ENCODE results near the gene MRPL32. TPM values are rescaled to one million over a fixed set of nuclear protein-coding genes. Genes with fewer than 3 reads are reported as not detected.

MRPL32 gene
- total and polyA plus RNA-seq, 2 of the 13 experiments (the other 11 are each of a cell fraction or from before 2014, with no cell fraction given) = 39.0 to 81.2 TPM

GRCh38 chr7:42913591-42913990, 18.6 kb upstream of the MRPL32 start:
- H3K4me1 ChIP-seq (ENCODE audit: insufficient read depth, low read length) = peaks cover 34% of the 10 kb centered on the region
- ATAC-seq (no peak), DNase-seq (ENCODE audit: low spot score) (no peak), FAIRE-seq (no peak)
- intact Hi-C loops (cut with micrococcal nuclease; ENCODE audit: unreplicated experiment) (no loop called here), in situ Hi-C loops (cut with HindIII; ENCODE audit: extremely low pct_ligation_motif_present, low pct_unique_long_range_greater_than_20kb) (no loop called here)
- no peaks in the 10 kb centered on the region for H3K79me2 ChIP-seq (ENCODE audit: insufficient read depth, low read length)
- CTCF ChIA-PET (ENCODE audit: low intra/inter-chr PET ratio, low total read pairs) = no interaction called here
- no peak overlapping the region for H3K9ac ChIP-seq (ENCODE audit: insufficient read depth, low read depth, low read length)
- H3K4me3 ChIP-seq (replicated peaks in 1 of 3; ENCODE audit: insufficient read depth in 1 of 3, low read depth in 2 of 3, low read length in 3 of 3) = no peak overlapping the region
- no peak for TF ChIP-seq ZBTB33 (CRISPR knock-in tag; IDR thresholded peaks at IDR 0.05)
- H3K27me3 ChIP-seq (ENCODE audit: control insufficient read depth in 1 of 2, insufficient read depth in 2 of 2, low read length in 2 of 2) = no peaks in the 10 kb centered on the region; a peak in 1 of 5 replicates
- H4K20me1 ChIP-seq (ENCODE audit: insufficient read depth, low read length) = no peaks in the 10 kb centered on the region
- WGBS (ENCODE audit: low lambda C conversion rate) = 82% methylated on average over 2 of the region's 2 CpGs
- H3K4me2 ChIP-seq (ENCODE audit: low read depth, low read length) = no peak overlapping the region
- POLR2A ChIA-PET = interaction anchor here (1.7 kb wide), 1 partner anchor 18 kb away, joined by 4 read pairs; the partner anchor contains the start of genes MRPL32 and PSMA2
- BruUV-seq (replicated peaks) = no TSS peak
- no peaks in the 10 kb centered on the region for H3K9me3 ChIP-seq (ENCODE audit: low read length)
- H2AFZ ChIP-seq (ENCODE audit: low read length) = no peak overlapping the region
- H3K27ac ChIP-seq (ENCODE audit: extremely low read length, insufficient read depth, low read length) = no peak overlapping the region
- H3K36me3 ChIP-seq (replicated peaks in 1 of 2; ENCODE audit: control insufficient read depth in 1 of 2, insufficient read depth in 2 of 2, low read length in 2 of 2) = peaks cover 9 to 24% of the 10 kb centered on the region in 2 experiments; a peak in 4 of 5 replicates

GRCh38 chr7:42914009-42914408, 18.2 kb upstream of the MRPL32 start:
- no peaks in the 10 kb centered on the region for H4K20me1 ChIP-seq (ENCODE audit: insufficient read depth, low read length)
- BruUV-seq (replicated peaks) = no TSS peak
- ATAC-seq (no peak), FAIRE-seq (no peak), DNase-seq (ENCODE audit: low spot score) (no peak)
- TF ChIP-seq ZNF121 (CRISPR knock-in tag; IDR thresholded peaks at IDR 0.05) (0 out of 2 replicates have a peak, but pooled peaks have one; percentile 51), AHR (CRISPR knock-in tag; IDR thresholded peaks at IDR 0.05) (no peak)
- no peaks in the 10 kb centered on the region for H3K9me3 ChIP-seq (ENCODE audit: low read length)
- peaks cover 30% of the 10 kb centered on the region for H3K4me1 ChIP-seq (ENCODE audit: insufficient read depth, low read length)
- 77% methylated on average over 6 of the region's 6 CpGs for WGBS (ENCODE audit: low lambda C conversion rate)
- in situ Hi-C loops (cut with HindIII; ENCODE audit: extremely low pct_ligation_motif_present, low pct_unique_long_range_greater_than_20kb) = no loop called here
- H3K79me2 ChIP-seq (ENCODE audit: insufficient read depth, low read length) = no peaks in the 10 kb centered on the region
- H2AFZ ChIP-seq (ENCODE audit: low read length) = no peak overlapping the region
- H3K27ac ChIP-seq (ENCODE audit: extremely low read length, insufficient read depth, low read length) = no peak overlapping the region
- H3K4me2 ChIP-seq (ENCODE audit: low read depth, low read length) = no peak overlapping the region
- no peak overlapping the region for H3K4me3 ChIP-seq (replicated peaks in 1 of 3; ENCODE audit: insufficient read depth in 1 of 3, low read depth in 2 of 3, low read length in 3 of 3)
- H3K36me3 ChIP-seq (replicated peaks in 1 of 2; ENCODE audit: control insufficient read depth in 1 of 2, insufficient read depth in 2 of 2, low read length in 2 of 2) = peaks cover 10 to 26% of the 10 kb centered on the region in 2 experiments; a peak in 4 of 5 replicates
- intact Hi-C loops (cut with micrococcal nuclease; ENCODE audit: unreplicated experiment) = no loop called here
- no peak overlapping the region for H3K9ac ChIP-seq (ENCODE audit: insufficient read depth, low read depth, low read length)
- CTCF ChIA-PET (ENCODE audit: low intra/inter-chr PET ratio, low total read pairs) = no interaction called here
- POLR2A ChIA-PET = interaction anchor here (1.7 kb wide), 1 partner anchor 18 kb away, joined by 4 read pairs; the partner anchor contains the start of genes MRPL32 and PSMA2
- H3K27me3 ChIP-seq (ENCODE audit: control insufficient read depth in 1 of 2, insufficient read depth in 2 of 2, low read length in 2 of 2) = no peaks in the 10 kb centered on the region; a peak in 1 of 5 replicates
